ENCODE measurements around the gene TASP1.

The TASP1 gene

GRCh38 chr20:13340088-13340487, 298.6 kb downstream of the TASP1 start:
- no peak overlapping the region for H3K4me3 ChIP-seq (replicated peaks; ENCODE audit: low read depth, low read length)
- TF ChIP-seq, protein P1, sequence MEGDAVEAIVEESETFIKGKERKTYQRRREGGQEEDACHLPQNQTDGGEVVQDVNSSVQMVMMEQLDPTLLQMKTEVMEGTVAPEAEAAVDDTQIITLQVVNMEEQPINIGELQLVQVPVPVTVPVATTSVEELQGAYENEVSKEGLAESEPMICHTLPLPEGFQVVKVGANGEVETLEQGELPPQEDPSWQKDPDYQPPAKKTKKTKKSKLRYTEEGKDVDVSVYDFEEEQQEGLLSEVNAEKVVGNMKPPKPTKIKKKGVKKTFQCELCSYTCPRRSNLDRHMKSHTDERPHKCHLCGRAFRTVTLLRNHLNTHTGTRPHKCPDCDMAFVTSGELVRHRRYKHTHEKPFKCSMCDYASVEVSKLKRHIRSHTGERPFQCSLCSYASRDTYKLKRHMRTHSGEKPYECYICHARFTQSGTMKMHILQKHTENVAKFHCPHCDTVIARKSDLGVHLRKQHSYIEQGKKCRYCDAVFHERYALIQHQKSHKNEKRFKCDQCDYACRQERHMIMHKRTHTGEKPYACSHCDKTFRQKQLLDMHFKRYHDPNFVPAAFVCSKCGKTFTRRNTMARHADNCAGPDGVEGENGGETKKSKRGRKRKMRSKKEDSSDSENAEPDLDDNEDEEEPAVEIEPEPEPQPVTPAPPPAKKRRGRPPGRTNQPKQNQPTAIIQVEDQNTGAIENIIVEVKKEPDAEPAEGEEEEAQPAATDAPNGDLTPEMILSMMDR (IDR thresholded peaks at IDR 0.05; ENCODE audit: low read depth, low read length, missing control alignments): no peak
- no peak for DNase-seq (ENCODE audit: extremely low read depth, low read depth)
